Measurements from ENCODE around the gene HNRNPDL. TPM values are rescaled to one million over a fixed set of nuclear protein-coding genes. Genes with fewer than 3 reads are reported as not detected.
"Not testable (repeated sequence)": the region's sequence is repeated elsewhere in the genome, so short reads cannot be mapped to it uniquely, and the experiment has no call there.

The HNRNPDL gene
- polyA plus RNA-seq, 4 donors, result 96.6 to 335 (median 158) TPM

GRCh38 chr4:82423245-82424054, 6.8 kb downstream of the HNRNPDL start:
- WGBS, 3 donors, result 75 to 88% (median 81%) methylated on average over 7 of the region's 7 CpGs
- peaks cover 0 to 4% (median 0%) of the 10 kb centered on the region in 3 donors for H3K4me1 ChIP-seq (ENCODE audit: control insufficient read depth in 3 of 3, insufficient read depth in 2 of 3, low read depth in 1 of 3, low read length in 2 of 3)
- H3K9me3 ChIP-seq (ENCODE audit: control insufficient read depth in 2 of 2, insufficient read depth in 1 of 2, low read depth in 1 of 2, low read length in 1 of 2), result no peaks in the 10 kb centered on the region
- FAIRE-seq, result no peak
- no peak overlapping the region for H3K27ac ChIP-seq (ENCODE audit: low read depth in 1 of 3, low read length in 2 of 3)
- peaks cover 7 to 14% (median 14%) of the 10 kb centered on the region in 3 donors for H3K36me3 ChIP-seq (ENCODE audit: control insufficient read depth in 3 of 3, insufficient read depth in 2 of 3, low read depth in 1 of 3, low read length in 3 of 3)
- H3K27me3 ChIP-seq (ENCODE audit: control insufficient read depth in 3 of 3, insufficient read depth in 3 of 3, low read length in 3 of 3), result no peaks in the 10 kb centered on the region
- H3K4me3 ChIP-seq (ENCODE audit: low read depth in 1 of 3, low read length in 3 of 3), result no peak overlapping the region
- no peak for DNase-seq

GRCh38 chr4:82422616-82423015, 7.6 kb downstream of the HNRNPDL start:
- Histone ChIP-seq H3K9me3 (ENCODE audit: control insufficient read depth in 2 of 2, insufficient read depth in 1 of 2, low read depth in 1 of 2, low read length in 1 of 2) (no peaks in the 10 kb centered on the region), H3K27me3 (ENCODE audit: control insufficient read depth in 3 of 3, insufficient read depth in 3 of 3, low read length in 3 of 3) (no peaks in the 10 kb centered on the region), H3K4me1 (ENCODE audit: control insufficient read depth in 3 of 3, insufficient read depth in 2 of 3, low read depth in 1 of 3, low read length in 2 of 3) (peaks cover 0 to 2% (median 0%) of the 10 kb centered on the region in 3 donors), H3K27ac (ENCODE audit: low read depth in 1 of 3, low read length in 2 of 3) (no peak overlapping the region), H3K4me3 (ENCODE audit: low read depth in 1 of 3, low read length in 3 of 3) (no peak overlapping the region), H3K36me3 (ENCODE audit: control insufficient read depth in 3 of 3, insufficient read depth in 2 of 3, low read depth in 1 of 3, low read length in 3 of 3) (peaks cover 7 to 14% (median 14%) of the 10 kb centered on the region in 3 donors)
- FAIRE-seq (no peak), DNase-seq (no peak)
- WGBS, 3 donors, result 79 to 90% (median 84%) methylated on average over 5 of the region's 5 CpGs

GRCh38 chr4:82421796-82422560, 8.3 kb downstream of the HNRNPDL start:
- H3K36me3 ChIP-seq (ENCODE audit: control insufficient read depth in 3 of 3, insufficient read depth in 2 of 3, low read depth in 1 of 3, low read length in 3 of 3), result peaks cover 7 to 13% (median 12%) of the 10 kb centered on the region in 3 donors
- no peak overlapping the region for H3K27ac ChIP-seq (ENCODE audit: low read depth in 1 of 3, low read length in 2 of 3)
- no peaks in the 10 kb centered on the region for H3K27me3 ChIP-seq (ENCODE audit: control insufficient read depth in 3 of 3, insufficient read depth in 3 of 3, low read length in 3 of 3)
- H3K4me3 ChIP-seq (ENCODE audit: low read depth in 1 of 3, low read length in 3 of 3), result no peak overlapping the region
- DNase-seq, result no peak
- FAIRE-seq, result no peak
- H3K4me1 ChIP-seq (ENCODE audit: control insufficient read depth in 3 of 3, insufficient read depth in 2 of 3, low read depth in 1 of 3, low read length in 2 of 3), result no peaks in the 10 kb centered on the region
- no peaks in the 10 kb centered on the region for H3K9me3 ChIP-seq (ENCODE audit: control insufficient read depth in 2 of 2, insufficient read depth in 1 of 2, low read depth in 1 of 2, low read length in 1 of 2)
- WGBS, 3 donors, result 85 to 90% (median 88%) methylated on average over 13 of the region's 13 CpGs

GRCh38 chr4:82419451-82419850, 10.8 kb downstream of the HNRNPDL start:
- WGBS, 3 donors, result 53 to 71% (median 56%) methylated on average over 3 of the region's 3 CpGs
- FAIRE-seq (no peak), DNase-seq (no peak)
- Histone ChIP-seq H3K36me3 (ENCODE audit: control insufficient read depth in 3 of 3, insufficient read depth in 2 of 3, low read depth in 1 of 3, low read length in 3 of 3) (peaks cover 2 to 5% (median 5%) of the 10 kb centered on the region in 3 donors), H3K4me1 (ENCODE audit: control insufficient read depth in 3 of 3, insufficient read depth in 2 of 3, low read depth in 1 of 3, low read length in 2 of 3) (no peaks in the 10 kb centered on the region), H3K4me3 (ENCODE audit: low read depth in 1 of 3, low read length in 3 of 3) (no peak overlapping the region), H3K9me3 (ENCODE audit: control insufficient read depth in 2 of 2, insufficient read depth in 1 of 2, low read depth in 1 of 2, low read length in 1 of 2) (no peaks in the 10 kb centered on the region), H3K27ac (ENCODE audit: low read depth in 1 of 3, low read length in 2 of 3) (no peak overlapping the region), H3K27me3 (ENCODE audit: control insufficient read depth in 3 of 3, insufficient read depth in 3 of 3, low read length in 3 of 3) (no peaks in the 10 kb centered on the region)

- no peak for FAIRE-seq
- WGBS, 3 donors, result 77 to 82% (median 79%) methylated on average over 12 of the region's 12 CpGs
Observed at GRCh38 chr4:82415922-82416365, 14.3 kb downstream of the HNRNPDL start.

GRCh38 chr4:82415061-82415460, 15.2 kb downstream of the HNRNPDL start:
- H3K4me3 ChIP-seq (ENCODE audit: low read depth in 1 of 3, low read length in 3 of 3); DNase-seq; H3K27ac ChIP-seq (ENCODE audit: low read depth in 1 of 3, low read length in 2 of 3); H3K36me3 ChIP-seq (ENCODE audit: control insufficient read depth in 3 of 3, insufficient read depth in 2 of 3, low read depth in 1 of 3, low read length in 3 of 3); H3K4me1 ChIP-seq (ENCODE audit: control insufficient read depth in 3 of 3, insufficient read depth in 2 of 3, low read depth in 1 of 3, low read length in 2 of 3); H3K9me3 ChIP-seq (ENCODE audit: control insufficient read depth in 2 of 2, insufficient read depth in 1 of 2, low read depth in 1 of 2, low read length in 1 of 2); FAIRE-seq; H3K27me3 ChIP-seq (ENCODE audit: control insufficient read depth in 3 of 3, insufficient read depth in 3 of 3, low read length in 3 of 3): not testable (repeated sequence)
- 89 to 93% (median 90%) methylated on average over 11 of the region's 11 CpGs for WGBS, 3 donors

More at GRCh38 chr4:82415922-82416365, 14.3 kb downstream of the HNRNPDL start:
- H3K27me3 ChIP-seq (ENCODE audit: control insufficient read depth in 3 of 3, insufficient read depth in 3 of 3, low read length in 3 of 3), result no peaks in the 10 kb centered on the region
- DNase-seq, result no peak
- H3K36me3 ChIP-seq (ENCODE audit: control insufficient read depth in 3 of 3, insufficient read depth in 2 of 3, low read depth in 1 of 3, low read length in 3 of 3), result no peaks in the 10 kb centered on the region
- H3K9me3 ChIP-seq (ENCODE audit: control insufficient read depth in 2 of 2, insufficient read depth in 1 of 2, low read depth in 1 of 2, low read length in 1 of 2), result no peaks in the 10 kb centered on the region
- no peaks in the 10 kb centered on the region for H3K4me1 ChIP-seq (ENCODE audit: control insufficient read depth in 3 of 3, insufficient read depth in 2 of 3, low read depth in 1 of 3, low read length in 2 of 3)
- H3K4me3 ChIP-seq (ENCODE audit: low read depth in 1 of 3, low read length in 3 of 3), result no peak overlapping the region
- no peak overlapping the region for H3K27ac ChIP-seq (ENCODE audit: low read depth in 1 of 3, low read length in 2 of 3)

GRCh38 chr4:82403725-82404124, 26.5 kb downstream of the HNRNPDL start:
- no peak overlapping the region for H3K4me3 ChIP-seq (ENCODE audit: low read depth in 1 of 3, low read length in 3 of 3)
- H3K9me3 ChIP-seq (ENCODE audit: control insufficient read depth in 2 of 2, insufficient read depth in 1 of 2, low read depth in 1 of 2, low read length in 1 of 2), result no peaks in the 10 kb centered on the region
- 68 to 94% (median 71%) methylated on average over 1 of the region's 1 CpG for WGBS, 3 donors
- DNase-seq (no peak), FAIRE-seq (no peak)
- no peaks in the 10 kb centered on the region for H3K27me3 ChIP-seq (ENCODE audit: control insufficient read depth in 3 of 3, insufficient read depth in 3 of 3, low read length in 3 of 3)
- no peaks in the 10 kb centered on the region for H3K4me1 ChIP-seq (ENCODE audit: control insufficient read depth in 3 of 3, insufficient read depth in 2 of 3, low read depth in 1 of 3, low read length in 2 of 3)
- H3K36me3 ChIP-seq (ENCODE audit: control insufficient read depth in 3 of 3, insufficient read depth in 2 of 3, low read depth in 1 of 3, low read length in 3 of 3), result no peaks in the 10 kb centered on the region
- H3K27ac ChIP-seq (ENCODE audit: low read depth in 1 of 3, low read length in 2 of 3), result no peak overlapping the region

- no peak overlapping the region for H3K27ac ChIP-seq (ENCODE audit: low read depth in 1 of 3, low read length in 2 of 3)
- no peak overlapping the region for H3K4me3 ChIP-seq (ENCODE audit: low read depth in 1 of 3, low read length in 3 of 3)
- H3K36me3 ChIP-seq (ENCODE audit: control insufficient read depth in 3 of 3, insufficient read depth in 2 of 3, low read depth in 1 of 3, low read length in 3 of 3), result no peaks in the 10 kb centered on the region
- no peaks in the 10 kb centered on the region for H3K4me1 ChIP-seq (ENCODE audit: control insufficient read depth in 3 of 3, insufficient read depth in 2 of 3, low read depth in 1 of 3, low read length in 2 of 3)
- 94 to 96% (median 94%) methylated on average over 17 of the region's 17 CpGs for WGBS, 3 donors
- H3K9me3 ChIP-seq (ENCODE audit: control insufficient read depth in 2 of 2, insufficient read depth in 1 of 2, low read depth in 1 of 2, low read length in 1 of 2), result no peaks in the 10 kb centered on the region
- DNase-seq (no peak), FAIRE-seq (no peak)
- H3K27me3 ChIP-seq (ENCODE audit: control insufficient read depth in 3 of 3, insufficient read depth in 3 of 3, low read length in 3 of 3), result no peaks in the 10 kb centered on the region
Observed at GRCh38 chr4:82402196-82402775, 28.0 kb downstream of the HNRNPDL start.
